ENCODE data around the gene DUSP6.

GRCh38 chr12:89379148-89379838 lies 27.0 kb upstream of the DUSP6 start:
- no peak for TF ChIP-seq CTCF (IDR thresholded peaks at IDR 0.05)
- no peak for TF ChIP-seq EP300 (IDR thresholded peaks at IDR 0.05; ENCODE audit: low read depth)
- TF ChIP-seq POLR2AphosphoS5 (IDR thresholded peaks at IDR 0.05), result no peak

Data from transverse colon (tissue), 4 donors.